IMR-90 (cell line): ENCODE results near the gene MYCBPAP. TPM values are rescaled to one million over a fixed set of nuclear protein-coding genes. Genes with fewer than 3 reads are reported as not detected.

Experiments
- ATAC-seq: fragments of 200-7000 bp; cut with Tn5 transposase; 2 replicates; pipeline ENCODE4 v1.9.1; 2020; ENCODE audit warnings: low read depth, mild to moderate bottlenecking, moderate library complexity
- BruUV-seq: library from RNA; stranded (reverse); fragments of 400-500 nt; replicated peaks from 2 replicates; lab custom pipeline; 2021; lab: Mats Ljungman, UMichigan
- CTCF ChIA-PET: fragments of 300-600 bp; formaldehyde crosslinking; extraction: SDS; loops from one replicate; lab custom pipeline; 2021; ENCODE audit warnings: antibody characterized with exemption; lab: Yijun Ruan, JAX
- POLR2A ChIA-PET: fragments of 300-600 bp; sonication (Branson Sonifier 250); formaldehyde crosslinking; loops from one replicate; lab custom pipeline; 2022; ENCODE audit warnings: antibody characterized with exemption; ENCODE audit not compliant: unreplicated experiment; lab: Charles Lee
- DNase-seq: peaks from one replicate; pipeline ENCODE4 v3.0.0; 2013
- H2AFZ ChIP-seq: replicated peaks from 2 replicates; pipeline ENCODE3; 2013; ENCODE audit warnings: low read length, mild to moderate bottlenecking; ENCODE audit not compliant: poor library complexity
- H2AK5ac ChIP-seq: 2 replicates; pipeline ENCODE4 v1.6.1; 2013; ENCODE audit warnings: low read depth, low read length, inconsistent platforms
- H2AK9ac ChIP-seq: replicated peaks from 2 replicates; pipeline ENCODE3; 2013; ENCODE audit warnings: mild to moderate bottlenecking, low read depth, low read length, moderate library complexity; ENCODE audit not compliant: poor library complexity
- H2BK120ac ChIP-seq: 2 replicates; pipeline ENCODE4 v1.6.1; 2013; ENCODE audit warnings: low read depth, low read length, inconsistent platforms
- H2BK15ac ChIP-seq: 3 replicates; pipeline ENCODE4 v1.6.1; 2013; ENCODE audit warnings: low read depth, low read length, inconsistent platforms
- H2BK20ac ChIP-seq: 2 replicates; pipeline ENCODE4 v1.6.1; 2013; ENCODE audit warnings: low read depth, mild to moderate bottlenecking, inconsistent platforms, low read length, moderate library complexity
- H2BK5ac ChIP-seq: 2 replicates; pipeline ENCODE4 v1.6.1; 2013; ENCODE audit warnings: mild to moderate bottlenecking, low read depth, low read length, inconsistent platforms; ENCODE audit not compliant: poor library complexity, severe bottlenecking
- H3K14ac ChIP-seq: replicated peaks from 2 replicates; pipeline ENCODE4 v1.6.1; 2013; ENCODE audit warnings: low read depth, low read length, inconsistent platforms
- H3K18ac ChIP-seq: 2 replicates; pipeline ENCODE4 v1.6.1; 2013; ENCODE audit warnings: low read depth, low read length, control low read depth
- H3K23ac ChIP-seq: 2 replicates; pipeline ENCODE4 v1.6.1; 2013; ENCODE audit warnings: low read depth, low read length, inconsistent platforms
- H3K27ac ChIP-seq: 2 replicates; pipeline ENCODE4 v1.5.1; 2013; ENCODE audit warnings: mild to moderate bottlenecking, control low read depth, low read length; ENCODE audit not compliant: insufficient read depth
- H3K27me3 ChIP-seq: 2 replicates; pipeline ENCODE4 v1.6.1; 2013; ENCODE audit warnings: low read length; ENCODE audit not compliant: control insufficient read depth, insufficient read depth
- H3K36me3 ChIP-seq: 2 replicates; pipeline ENCODE4 v1.6.1; 2013; ENCODE audit warnings: low read length, mixed read lengths; ENCODE audit not compliant: control insufficient read depth, insufficient read depth
- H3K4ac ChIP-seq: 2 replicates; pipeline ENCODE4 v1.6.1; 2013; ENCODE audit warnings: low read depth, low read length, inconsistent platforms
- H3K4me1 ChIP-seq: 2 replicates; pipeline ENCODE4 v1.6.1; 2013; ENCODE audit warnings: low read length, mixed read lengths; ENCODE audit not compliant: control insufficient read depth, insufficient read depth
- H3K4me2 ChIP-seq: 2 replicates; pipeline ENCODE4 v1.6.1; 2013; ENCODE audit warnings: low read depth, mild to moderate bottlenecking, control low read depth, low read length, moderate library complexity
- H3K4me3 ChIP-seq: 2 replicates; pipeline ENCODE4 v1.5.1; 2013; ENCODE audit warnings: low read depth, mild to moderate bottlenecking, control low read depth, low read length, moderate library complexity; ENCODE audit not compliant: insufficient read depth
- H3K56ac ChIP-seq: 2 replicates; pipeline ENCODE4 v1.6.1; 2013; ENCODE audit warnings: low read length, inconsistent platforms; ENCODE audit not compliant: insufficient read depth; ENCODE audit errors: extremely low read depth
- H3K79me1 ChIP-seq, 2 experiments: 2 replicates each; pipeline ENCODE4 v1.6.1; 2013; ENCODE audit warnings: low read length in 2 of 2, inconsistent platforms in 1 of 2, low read depth in 1 of 2
- H3K9ac ChIP-seq: 2 replicates; pipeline ENCODE4 v1.6.1; 2013; ENCODE audit warnings: low read depth, low read length, control low read depth
- H3K9me1 ChIP-seq: 2 replicates; pipeline ENCODE4 v1.6.1; 2013; ENCODE audit warnings: low read length, inconsistent platforms; ENCODE audit not compliant: insufficient read depth
- H3K9me3 ChIP-seq: 2 replicates; pipeline ENCODE4 v1.6.1; 2013; ENCODE audit warnings: low read length; ENCODE audit not compliant: control insufficient read depth, insufficient read depth
- H4K20me1 ChIP-seq: 2 replicates; pipeline ENCODE4 v1.6.1; 2013; ENCODE audit warnings: low read length, inconsistent platforms; ENCODE audit not compliant: insufficient read depth
- H4K5ac ChIP-seq: 2 replicates; pipeline ENCODE4 v1.6.1; 2013; ENCODE audit warnings: mild to moderate bottlenecking, low read depth, low read length, control low read depth
- H4K8ac ChIP-seq, 2 experiments: 2 replicates each; pipeline ENCODE4 v1.6.1; 2013; ENCODE audit warnings: low read depth in 2 of 2, low read length in 2 of 2, control low read depth in 1 of 2, inconsistent platforms in 1 of 2
- H4K91ac ChIP-seq: 2 replicates; pipeline ENCODE4 v1.6.1; 2013; ENCODE audit warnings: low read depth, low read length, inconsistent platforms; ENCODE audit not compliant: insufficient read depth
- BHLHE40 ChIP-seq: fragments of 150-350 bp; IDR thresholded peaks from 2 replicates; pipeline ENCODE4 v1.6.1; 2016; ENCODE audit warnings: mild to moderate bottlenecking, low read depth, low read length
- CEBPB ChIP-seq: IDR thresholded peaks from 2 replicates; pipeline ENCODE4 v1.6.1; 2012; ENCODE audit warnings: low read depth, low read length, improper control_type of control experiment
- CHD1 ChIP-seq: IDR thresholded peaks from 2 replicates; pipeline ENCODE4 v1.6.1; 2012; ENCODE audit warnings: low read depth, low read length, improper control_type of control experiment
- CTCF ChIP-seq: conservative IDR thresholded peaks from 2 replicates; pipeline ENCODE4 v1.5.1; 2012; ENCODE audit warnings: mild to moderate bottlenecking, low read depth, low read length, improper control_type of control experiment
- FOS ChIP-seq: fragments of 150-350 bp; IDR thresholded peaks from 2 replicates; pipeline ENCODE4 v1.6.1; 2016; ENCODE audit warnings: low read depth, low read length
- MAFK ChIP-seq: IDR thresholded peaks from 2 replicates; pipeline ENCODE4 v1.6.1; 2012; ENCODE audit warnings: low read depth, low read length, improper control_type of control experiment
- MAZ ChIP-seq: IDR thresholded peaks from 2 replicates; pipeline ENCODE4 v1.6.1; 2012; ENCODE audit warnings: low read depth, mild to moderate bottlenecking, low read length, improper control_type of control experiment, moderate library complexity, borderline replicate concordance
- MXI1 ChIP-seq: IDR thresholded peaks from 2 replicates; pipeline ENCODE4 v1.6.1; 2012; ENCODE audit warnings: low read depth, mild to moderate bottlenecking, low read length, moderate library complexity, borderline replicate concordance
- NFE2L2 ChIP-seq: fragments of 150-350 bp; IDR thresholded peaks from 2 replicates; pipeline ENCODE4 v1.6.1; 2016; ENCODE audit warnings: low read depth, mild to moderate bottlenecking, low read length
- RAD21 ChIP-seq: IDR thresholded peaks from 2 replicates; pipeline ENCODE4 v1.6.1; 2012; ENCODE audit warnings: low read length, improper control_type of control experiment
- SMC3 ChIP-seq: fragments of 150-350 bp; IDR thresholded peaks from 2 replicates; pipeline ENCODE4 v1.6.1; 2016; ENCODE audit warnings: low read depth, mild to moderate bottlenecking, antibody characterized with exemption, low read length, moderate library complexity
- USF2 ChIP-seq: fragments of 150-350 bp; IDR thresholded peaks from 2 replicates; pipeline ENCODE4 v1.6.1; 2017; ENCODE audit warnings: mild to moderate bottlenecking, antibody characterized with exemption, low read length, low read depth
- WGBS, 2 experiments: methylation state at CpG; one replicate each; pipeline versions ENCODE4 v1.1.5 to v1.1.7; 2013; ENCODE audit warnings: missing lambda C conversion rate in 2 of 2; ENCODE audit not compliant: insufficient read length in 1 of 2; ENCODE audit errors: extremely low coverage in 2 of 2; 5-methylcytosine and 5-hydroxymethylcytosine counted together
- dilution Hi-C: fragments of 300-500 bp; cut with HindIII; formaldehyde crosslinking; loops from one replicate; pipeline ENCODE4 v1.14.3; 2018; ENCODE audit warnings: low sequenced_read_pairs; ENCODE audit not compliant: unreplicated experiment
- in situ Hi-C: fragments of 300-500 bp; cut with MboI; formaldehyde crosslinking; loops from 3 replicates; pipeline ENCODE4 v1.14.3; 2019; ENCODE audit warnings: low sequenced_read_pairs, inconsistent platforms, mixed read lengths
- intact Hi-C: fragments of 100-400 bp; cut with micrococcal nuclease; formaldehyde crosslinking; loops from 2 replicates; pipeline ENCODE4 v1.10.0; 2022
- polyA plus RNA-seq, 3 experiments: library from polyadenylated mRNA; depleted of rRNA; stranded (reverse); fragments of >200 nt; gene quantifications; 2 replicates each; pipeline ENCODE4 v1.2.3, GENCODE V29; 2012; ENCODE audit warnings: low replicate concordance in 1 of 3
- total RNA-seq: library from RNA; depleted of rRNA; stranded (reverse); fragments of >200 nt; gene quantifications from 2 replicates; pipeline ENCODE4 v1.2.3, GENCODE V29; 2012

The MYCBPAP gene
- total and polyA plus RNA-seq, 2 of the 4 experiments (the other 2 are of a cell fraction), result 0.17 to 0.18 TPM

DNA sequence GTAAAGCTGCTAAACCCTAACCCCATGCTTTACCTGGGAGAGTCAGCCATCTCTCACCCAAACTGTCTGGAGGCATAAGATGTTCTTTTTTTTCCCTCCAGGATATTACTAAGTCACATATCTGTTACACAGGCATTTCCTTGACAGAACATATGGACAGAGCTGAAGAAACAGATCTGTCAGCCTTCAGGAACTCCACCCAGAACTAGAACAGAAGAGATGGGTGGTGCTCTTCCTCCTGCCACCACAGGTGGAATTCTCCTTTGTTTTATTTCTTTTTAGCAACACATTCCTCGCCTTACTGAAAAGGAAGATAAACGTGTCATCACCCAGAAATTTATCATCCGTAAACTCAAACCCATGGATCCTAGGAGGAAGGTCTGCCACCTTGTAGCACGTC is 8.8 kb downstream of the MYCBPAP start:
- H2BK15ac ChIP-seq, result no peak overlapping the region
- no peak for DNase-seq
- CTCF ChIA-PET, result no interaction called here
- H4K5ac ChIP-seq, result no peak overlapping the region
- no peaks in the 10 kb centered on the region for H3K79me1 ChIP-seq
- no peak overlapping the region for H3K4ac ChIP-seq
- dilution Hi-C loops (no loop called here), in situ Hi-C loops (no loop called here), intact Hi-C loops (no loop called here)
- no peak overlapping the region for H2BK120ac ChIP-seq
- H4K91ac ChIP-seq, result no peak overlapping the region
- no peak for ATAC-seq
- H3K14ac ChIP-seq, result no peak overlapping the region
- H3K4me3 ChIP-seq, result no peak overlapping the region
- H2BK20ac ChIP-seq, result no peak overlapping the region
- no peak overlapping the region for H2AK5ac ChIP-seq
- peaks cover 10% of the 10 kb centered on the region for H3K27me3 ChIP-seq
- no TSS peak for BruUV-seq
- H2AFZ ChIP-seq, result no peak overlapping the region
- peaks cover 2% of the 10 kb centered on the region for H3K4me1 ChIP-seq
- no peak overlapping the region for H3K27ac ChIP-seq
- H3K9me1 ChIP-seq, result no peaks in the 10 kb centered on the region
- no peak overlapping the region for H3K4me2 ChIP-seq
- TF ChIP-seq MXI1, result no peak
- no peak for TF ChIP-seq NFE2L2
- no peak for TF ChIP-seq RAD21
- TF ChIP-seq CEBPB, result no peak
- no peak for TF ChIP-seq MAFK
- no peak for TF ChIP-seq BHLHE40
- no peak for TF ChIP-seq FOS
- TF ChIP-seq CTCF, result no peak
- no peak for TF ChIP-seq SMC3
- TF ChIP-seq CHD1, result no peak
- TF ChIP-seq USF2, result no peak
- no peak for TF ChIP-seq MAZ
- no peaks in the 10 kb centered on the region for H3K36me3 ChIP-seq
- no peaks in the 10 kb centered on the region for H4K20me1 ChIP-seq
- H2AK9ac ChIP-seq, result no peak overlapping the region
- POLR2A ChIA-PET, result no interaction called here
- H3K9me3 ChIP-seq, result no peaks in the 10 kb centered on the region
- no peak overlapping the region for H3K9ac ChIP-seq
- no CpG with 5 or more reads among the region's 4 CpGs for WGBS, 2 experiments
- H3K23ac ChIP-seq, result no peak overlapping the region
- H3K18ac ChIP-seq, result no peak overlapping the region
- no peak overlapping the region for H4K8ac ChIP-seq
- no peak overlapping the region for H3K56ac ChIP-seq
- H2BK5ac ChIP-seq, result no peak overlapping the region
